Measurements from ENCODE around the gene CRYL1.

The CRYL1 gene

GRCh38 chr13:20394506-20394905 lies 131.2 kb downstream of the CRYL1 start:
- DNase-seq: no peak

- DNase-seq: no peak
Measured at GRCh38 chr13:20394169-20394501, 131.5 kb downstream of the CRYL1 start.

- DNase-seq: no peak
Measured at GRCh38 chr13:20393273-20394168, 132.1 kb downstream of the CRYL1 start.

DNA sequence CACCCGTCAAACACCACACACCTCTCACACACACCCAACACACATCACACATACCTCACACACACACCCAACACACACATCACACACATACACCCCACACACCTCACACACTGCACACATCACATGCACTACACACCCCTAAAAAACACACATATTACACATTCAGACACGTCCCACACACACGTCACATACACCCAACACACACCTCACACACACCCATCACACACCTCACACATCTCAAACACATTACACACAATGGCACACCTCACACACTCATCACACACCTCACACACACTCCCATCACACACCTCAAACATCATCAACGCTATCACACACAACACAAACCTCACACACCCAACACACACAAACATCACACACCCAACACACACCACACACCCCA lies 133.1 kb downstream of the CRYL1 start:
- no peak for DNase-seq

DNA sequence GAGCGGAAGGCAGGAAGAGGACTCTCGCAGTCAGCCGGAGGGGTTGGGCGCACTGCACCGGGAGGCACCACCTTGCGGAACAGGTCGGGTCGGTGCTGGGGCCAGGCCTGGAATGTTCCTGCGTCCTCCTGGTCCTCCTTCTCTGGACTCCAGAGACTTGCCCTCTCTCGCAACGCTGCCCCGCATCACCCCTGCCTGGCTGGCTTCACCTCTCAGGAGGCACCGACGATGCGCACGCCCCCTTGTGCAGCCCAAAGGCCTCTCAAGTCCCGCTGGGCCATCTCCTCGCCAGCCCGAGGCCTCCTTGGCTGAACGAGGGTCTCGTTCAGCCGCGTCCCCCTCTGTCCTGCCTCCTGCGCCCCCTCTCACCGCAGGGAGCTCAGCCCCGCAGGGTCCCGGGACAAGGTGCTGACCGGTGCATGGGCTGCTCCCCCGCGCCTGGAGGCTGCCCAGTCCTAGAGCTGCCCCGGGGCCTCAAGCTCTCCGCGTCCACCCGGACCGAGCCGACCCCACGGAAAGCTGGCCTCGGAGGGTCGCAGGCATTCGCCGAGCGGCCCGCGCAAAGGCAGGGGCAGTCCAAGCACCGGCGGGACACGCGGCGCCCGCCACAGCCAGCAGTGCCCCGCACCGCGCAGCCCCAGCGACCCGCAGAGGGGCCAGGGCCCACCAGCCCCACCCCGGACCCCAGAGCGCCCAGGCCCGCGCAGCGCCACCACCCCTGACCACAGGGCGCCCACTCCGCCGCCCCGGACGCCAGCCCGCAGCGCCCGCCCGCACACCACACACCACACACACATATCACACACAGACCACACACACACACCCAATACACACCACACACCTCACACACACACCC lies 133.8 kb downstream of the CRYL1 start:
- no peak for DNase-seq

DNA sequence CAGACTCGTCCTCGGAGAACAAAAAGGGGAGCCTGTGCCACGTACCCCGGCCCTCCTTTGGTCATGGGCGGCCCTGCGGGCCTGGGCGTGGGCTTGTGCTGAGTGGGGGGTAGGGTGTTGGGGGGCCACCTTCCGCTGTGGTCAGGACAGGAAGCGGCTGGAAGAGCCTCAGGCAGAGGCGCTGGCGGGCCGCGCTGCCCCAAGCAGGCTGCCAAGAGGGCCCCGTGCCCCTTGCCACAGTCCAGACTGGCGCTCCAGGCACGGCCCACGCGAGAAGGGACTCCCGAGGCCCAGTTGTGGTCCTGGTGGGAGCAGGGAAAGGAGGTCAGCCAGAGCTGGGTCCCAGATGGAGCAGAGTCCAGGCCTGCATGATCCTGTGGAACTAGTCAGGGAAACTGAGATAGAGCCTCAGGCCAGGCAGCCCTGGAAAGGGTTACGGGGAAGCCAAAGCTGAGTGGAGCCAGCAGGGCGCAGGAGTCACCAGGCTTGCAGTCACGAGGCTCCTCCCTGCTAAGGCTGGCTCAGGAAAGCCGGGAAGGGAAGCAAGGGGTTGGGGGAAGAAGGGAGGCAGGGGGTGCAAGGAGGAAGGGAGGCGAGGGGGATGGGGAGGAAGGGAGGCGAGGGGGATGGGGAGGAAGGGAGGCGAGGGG lies 135.0 kb downstream of the CRYL1 start:
- no peak for DNase-seq

DNA sequence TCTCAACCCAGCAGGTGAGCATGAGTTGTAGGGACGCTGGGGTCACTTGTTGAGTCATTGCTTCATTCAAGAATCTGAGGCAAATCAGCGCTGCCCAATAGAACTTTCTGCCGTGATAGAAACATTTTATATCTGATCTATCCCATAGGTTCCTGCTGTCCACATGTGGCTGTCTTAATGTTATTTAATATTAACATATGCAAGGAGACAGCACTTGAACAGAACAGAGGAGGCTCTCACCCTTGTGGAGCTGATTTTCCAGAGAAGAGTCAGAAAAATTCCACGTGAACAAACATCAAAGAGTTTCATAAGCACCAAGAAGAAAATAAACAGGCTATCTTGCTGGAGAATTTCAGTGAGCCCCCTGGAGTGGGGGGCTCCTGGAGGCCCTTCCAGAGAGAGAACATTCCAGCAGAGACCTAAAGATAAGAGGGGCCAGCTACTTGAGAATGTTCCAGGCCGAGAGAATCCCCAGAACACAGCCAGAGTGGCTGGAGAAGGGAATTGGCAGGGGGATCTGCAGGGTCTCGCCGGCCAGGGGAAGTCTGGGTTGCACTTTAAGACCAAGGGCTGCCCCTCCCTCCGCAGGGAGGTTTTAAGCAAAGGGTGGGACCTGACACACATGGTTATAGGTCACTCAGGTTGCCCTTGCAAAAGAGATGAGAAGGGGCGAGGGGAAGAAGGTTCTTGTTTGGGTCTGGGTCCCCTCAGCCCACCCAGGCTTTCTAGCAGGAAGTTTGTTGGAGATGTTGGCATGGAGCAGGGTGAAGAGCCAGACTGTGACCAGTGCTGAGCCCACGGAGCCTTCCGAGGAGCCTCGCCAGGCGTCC lies 135.7 kb downstream of the CRYL1 start:
- no peak for DNase-seq

- no peak for DNase-seq
Measured at GRCh38 chr13:20388184-20388583, 137.5 kb downstream of the CRYL1 start.

GRCh38 chr13:20387441-20387971 lies 138.2 kb downstream of the CRYL1 start:
- DNase-seq: no peak

DNA sequence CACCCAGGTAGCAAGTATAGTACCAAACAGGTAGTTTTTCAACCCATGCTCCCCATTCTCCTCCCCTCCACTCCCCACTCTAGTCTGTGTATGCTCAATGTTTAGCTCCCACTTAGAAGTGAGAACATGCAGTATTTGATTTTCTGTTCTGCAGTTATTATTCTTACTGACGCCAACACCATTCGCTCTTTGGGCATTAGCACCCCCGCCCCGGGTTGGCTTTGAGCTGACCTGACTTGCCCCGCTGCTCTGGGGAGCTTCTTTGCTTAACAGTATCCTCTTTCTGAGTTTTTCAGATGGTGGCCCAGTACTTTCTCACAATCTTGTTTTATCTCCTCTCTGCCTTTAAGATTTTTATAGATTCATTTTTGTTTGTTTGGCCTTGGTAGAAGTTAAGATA lies 138.7 kb downstream of the CRYL1 start:
- no peak for DNase-seq

DNA sequence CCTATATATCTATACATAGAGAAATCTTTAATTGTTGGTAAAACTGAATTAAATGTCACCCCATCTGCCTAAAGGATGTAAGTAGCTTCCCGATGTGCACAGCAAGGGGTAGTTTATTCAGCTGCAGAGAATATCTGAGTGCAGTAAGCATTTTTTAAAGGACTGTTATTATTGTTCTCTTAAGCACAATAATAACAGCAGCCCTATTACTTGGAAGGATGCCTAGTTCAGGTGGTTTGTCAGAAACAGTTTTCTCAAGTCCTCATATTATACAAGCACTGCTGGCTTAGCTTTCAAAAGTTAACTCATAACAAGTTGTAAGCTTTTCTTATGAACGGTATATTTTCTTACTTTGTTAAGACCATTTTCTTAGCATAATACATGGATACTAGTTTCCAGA lies 142.6 kb downstream of the CRYL1 start:
- DNase-seq: no peak

DNA sequence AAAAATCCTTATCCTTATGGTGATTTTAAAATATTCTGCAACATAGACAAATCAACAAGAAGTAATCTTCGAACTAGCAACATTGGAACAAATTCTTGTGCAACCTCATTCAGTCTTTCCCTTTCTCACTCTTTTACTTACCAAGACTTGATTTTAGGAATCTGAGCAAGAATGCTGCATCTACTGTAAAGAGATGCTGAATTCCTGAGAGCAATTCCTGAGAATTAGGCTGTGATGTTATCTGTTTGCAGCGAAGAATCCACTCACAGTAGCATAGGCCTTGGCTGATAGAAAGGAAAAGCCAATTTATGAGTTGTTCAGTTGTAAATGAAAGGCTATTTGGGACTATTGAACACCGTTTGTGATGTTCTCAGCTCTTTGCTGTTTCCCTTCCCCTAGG lies 144.3 kb downstream of the CRYL1 start:
- no peak for DNase-seq

- DNase-seq: no peak
Measured at GRCh38 chr13:20378721-20379120, 146.9 kb downstream of the CRYL1 start.

- DNase-seq: no peak
Measured at GRCh38 chr13:20377720-20378119, 147.9 kb downstream of the CRYL1 start.

GRCh38 chr13:20375871-20376270 lies 149.8 kb downstream of the CRYL1 start:
- no peak for DNase-seq

- no peak for DNase-seq
Measured at GRCh38 chr13:20373861-20374260, 151.8 kb downstream of the CRYL1 start.

- no peak for DNase-seq
Measured at GRCh38 chr13:20371825-20372224, 153.8 kb downstream of the CRYL1 start.

DNA sequence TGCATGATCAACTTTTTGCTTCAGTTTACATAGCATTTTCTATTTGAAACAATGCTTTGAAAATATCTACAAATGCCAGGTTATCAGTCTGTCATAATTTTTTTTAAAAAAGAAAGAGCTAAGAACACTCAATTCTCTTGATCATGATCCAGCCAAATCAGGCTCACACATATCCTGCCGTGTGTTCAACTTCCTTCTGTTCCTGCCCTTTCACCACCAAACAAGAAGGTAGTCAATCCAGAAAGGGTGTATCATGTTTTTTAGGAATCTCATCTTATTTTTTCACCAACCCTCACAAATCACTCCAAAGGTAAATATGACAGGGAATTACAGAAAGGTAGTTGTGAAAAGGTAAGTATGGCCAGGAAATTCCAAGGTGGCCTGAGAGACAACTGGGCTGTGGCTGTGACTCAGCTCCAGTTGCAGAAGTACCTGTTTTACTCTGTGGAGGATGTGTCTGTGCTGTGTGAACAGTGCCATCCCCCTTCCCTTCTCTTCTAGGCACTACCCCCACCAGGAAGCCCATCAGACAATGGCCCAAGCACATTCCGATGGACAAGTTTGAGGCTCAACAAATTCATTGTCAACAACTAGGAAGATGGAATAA lies 154.7 kb downstream of the CRYL1 start:
- no peak for DNase-seq

DNA sequence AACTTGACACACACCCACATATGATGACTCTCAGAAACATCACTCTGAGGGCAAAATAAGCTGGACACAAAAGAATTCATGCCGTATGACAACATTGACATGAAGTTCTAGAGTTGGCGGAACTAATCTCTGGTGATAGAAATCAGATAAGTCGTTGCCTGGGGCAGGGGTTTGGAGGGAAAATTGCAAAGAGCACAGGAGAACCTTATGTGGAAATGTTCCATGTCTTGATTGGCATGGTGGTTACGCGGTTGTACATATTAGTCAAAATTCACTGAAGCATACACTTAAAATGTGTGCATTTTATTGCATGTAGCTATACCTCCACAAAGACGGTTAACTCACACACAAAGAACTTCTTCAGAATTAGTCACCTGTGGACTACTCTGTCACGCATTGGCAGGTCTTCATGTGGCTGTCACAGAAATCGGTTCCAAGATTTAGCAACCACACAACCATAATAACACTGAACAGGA lies 155.7 kb downstream of the CRYL1 start:
- no peak for DNase-seq

DNA sequence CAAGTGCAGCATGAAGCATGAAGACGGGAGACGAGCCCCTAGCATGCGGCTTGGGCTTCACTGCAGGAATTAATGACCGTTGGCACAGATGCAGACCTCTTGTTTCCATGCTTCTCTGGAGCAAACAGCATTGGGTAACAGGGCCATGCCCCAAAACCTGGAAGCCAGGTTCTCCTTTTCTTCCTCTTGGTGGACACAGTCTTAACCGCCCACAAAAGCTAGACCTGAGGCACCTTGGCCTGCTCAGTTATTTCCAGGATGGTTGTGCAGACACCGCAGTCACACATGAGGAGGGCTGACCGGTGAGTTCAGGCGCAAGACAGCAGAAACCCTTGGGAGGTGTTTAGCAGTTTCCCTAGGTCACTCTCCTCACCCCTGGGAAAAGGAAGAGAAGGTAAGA lies 159.6 kb downstream of the CRYL1 start:
- no peak for DNase-seq

DNA sequence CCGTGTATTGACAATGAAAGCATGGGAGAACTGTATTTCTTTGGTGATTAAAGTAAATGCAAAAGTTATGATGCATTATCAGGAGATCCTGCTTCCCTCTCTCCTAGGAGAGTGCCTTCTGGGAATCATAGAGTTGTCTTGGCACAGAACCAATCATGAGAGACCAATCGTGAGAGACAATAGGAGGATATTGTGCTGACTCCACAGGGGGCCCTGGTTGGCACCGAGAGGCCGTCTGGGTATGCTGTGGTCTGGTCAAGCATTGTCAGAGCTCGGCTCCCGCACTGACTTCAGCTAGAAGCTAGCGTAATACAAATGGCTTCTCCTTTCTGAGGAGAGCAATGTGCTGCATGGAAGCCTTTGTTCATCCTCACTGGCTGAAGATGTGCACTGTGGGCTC lies 162.1 kb downstream of the CRYL1 start:
- no peak for DNase-seq

DNA sequence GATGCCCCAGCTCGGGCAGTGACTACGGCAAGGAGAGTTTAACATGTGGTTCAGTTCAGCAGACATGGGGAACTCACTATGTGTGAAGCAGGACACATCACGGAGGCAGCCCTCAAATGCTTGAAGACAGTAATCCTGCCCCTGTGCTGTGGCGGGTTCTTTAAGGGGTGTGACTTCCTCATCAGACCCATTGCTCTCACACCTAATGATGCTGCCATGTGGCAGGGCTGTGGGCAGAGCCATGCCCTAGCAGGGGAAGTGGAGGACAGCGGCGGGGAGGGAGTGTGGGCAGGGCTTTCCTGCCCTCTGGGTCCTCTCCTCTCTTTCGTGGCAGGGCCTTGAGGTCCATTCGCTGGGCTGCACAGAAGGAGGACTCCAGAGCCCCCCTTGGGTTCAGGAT lies 162.5 kb downstream of the CRYL1 start:
- no peak for DNase-seq

All from NCI-H2029 treated with DMSO at 0.1 percent for 48 hours (cell line).